AG04450 (cell line): ENCODE measurements around the gene NEGR1. TPM values are rescaled to one million over a fixed set of nuclear protein-coding genes. Genes with fewer than 3 reads are reported as not detected.

Experiments
- CTCF ChIA-PET: fragments of 300-600, 350-600 bp; formaldehyde crosslinking; extraction: SDS; loops from one replicate; lab custom pipeline; 2022; ENCODE audit warnings: antibody characterized with exemption, inconsistent platforms; lab: Charles Lee
- POLR2A ChIA-PET: fragments of 350-600 bp; formaldehyde crosslinking; extraction: SDS; loops from one replicate; lab custom pipeline; 2021; ENCODE audit warnings: antibody characterized with exemption, inconsistent platforms; lab: Yijun Ruan, JAX
- DNase-seq: peaks from one replicate; pipeline ENCODE4 v3.0.0-alpha.2; 2011; ENCODE audit warnings: low read depth, low spot score
- H3K27ac ChIP-seq: one replicate; pipeline ENCODE4 v1.5.1; 2012; ENCODE audit warnings: low read depth, low read length, control low read depth
- H3K27me3 ChIP-seq: one replicate; pipeline ENCODE4 v1.6.0; 2012; ENCODE audit warnings: low read length; ENCODE audit not compliant: control insufficient read depth, insufficient read depth
- H3K4me3 ChIP-seq: 2 replicates; pipeline ENCODE4 v1.5.1; 2011; ENCODE audit warnings: mild to moderate bottlenecking, low read depth, low read length, control low read depth
- H3K9me3 ChIP-seq: 2 replicates; pipeline ENCODE4 v1.5.1; 2012; ENCODE audit warnings: low read length; ENCODE audit not compliant: control insufficient read depth, insufficient read depth
- CTCF ChIP-seq: IDR thresholded peaks from 2 replicates; pipeline ENCODE4 v1.5.1; 2011; ENCODE audit warnings: low read depth, low read length, control low read depth, inconsistent platforms
- polyA plus RNA-seq: library from polyadenylated mRNA; depleted of rRNA; stranded (reverse); fragments of >200 nt; gene quantifications from 2 replicates; pipeline ENCODE4 v1.2.3, GENCODE V29; 2011

NEGR1 gene
- polyA plus RNA-seq, 1 experiment: 11.3 TPM

GRCh38 chr1:72150508-72150907, 131.8 kb downstream of the NEGR1 start:
- TF ChIP-seq CTCF: no peak
- CTCF ChIA-PET: interaction anchor here (1.0 kb wide), 1 partner anchor 112 kb away, joined by 3 read pairs; no protein-coding TSS in a partner anchor
- no peak overlapping the region for H3K27ac ChIP-seq
- H3K9me3 ChIP-seq: no peaks in the 10 kb centered on the region
- POLR2A ChIA-PET: no interaction called here
- H3K27me3 ChIP-seq: no peaks in the 10 kb centered on the region
- no peak overlapping the region for H3K4me3 ChIP-seq
- no peak for DNase-seq

GRCh38 chr1:72141875-72142274, 140.5 kb downstream of the NEGR1 start:
- ChIA-PET CTCF (no interaction called here), POLR2A (no interaction called here)
- no peaks in the 10 kb centered on the region for H3K27me3 ChIP-seq
- no peak overlapping the region for H3K27ac ChIP-seq
- DNase-seq: no peak
- H3K9me3 ChIP-seq: no peaks in the 10 kb centered on the region
- TF ChIP-seq CTCF: no peak
- H3K4me3 ChIP-seq: no peak overlapping the region

- no peak for TF ChIP-seq CTCF
- CTCF ChIA-PET: no interaction called here
- no peak for DNase-seq
- Histone ChIP-seq H3K27me3 (no peaks in the 10 kb centered on the region), H3K27ac (no peak overlapping the region), H3K4me3 (no peak overlapping the region), H3K9me3 (no peaks in the 10 kb centered on the region)
- POLR2A ChIA-PET: no interaction called here
Measured at GRCh38 chr1:72140222-72140621, 142.1 kb downstream of the NEGR1 start.

GRCh38 chr1:72137656-72138055, 144.7 kb downstream of the NEGR1 start:
- ChIA-PET POLR2A (no interaction called here), CTCF (no interaction called here)
- H3K9me3 ChIP-seq: no peaks in the 10 kb centered on the region
- no peak for DNase-seq
- no peak overlapping the region for H3K4me3 ChIP-seq
- H3K27ac ChIP-seq: no peak overlapping the region
- TF ChIP-seq CTCF: no peak
- no peaks in the 10 kb centered on the region for H3K27me3 ChIP-seq

GRCh38 chr1:72129869-72130268, 152.5 kb downstream of the NEGR1 start:
- no peaks in the 10 kb centered on the region for H3K27me3 ChIP-seq
- no peak overlapping the region for H3K4me3 ChIP-seq
- ChIA-PET POLR2A (no interaction called here), CTCF (no interaction called here)
- no peaks in the 10 kb centered on the region for H3K9me3 ChIP-seq
- TF ChIP-seq CTCF: no peak
- no peak overlapping the region for H3K27ac ChIP-seq
- DNase-seq: no peak
